GM21717 (cell line): ENCODE results near the gene ZNF747.
"Not testable (repeated sequence)": the region's sequence is repeated elsewhere in the genome, so short reads cannot be mapped to it uniquely, and the experiment has no call there.

Experiments
- ATAC-seq: cut with Tn5 transposase; IDR thresholded peaks from one replicate; pipeline ENCODE4 v1.9.1; 2021; ENCODE audit warnings: mild to moderate bottlenecking, moderate library complexity; ENCODE audit not compliant: unreplicated experiment

Gene ZNF747

GRCh38 chr16:30557957-30558788 lies 23.5 kb upstream of the ZNF747 start, which contains the start of gene ZNF764:
TSS of gene ZNF764 (minus strand) at chr16:30558374. CDS start at chr16:30558182, 192 bp downstream.
- peak; percentile 83 for ATAC-seq

GRCh38 chr16:30557707-30557956 lies 23.0 kb upstream of the ZNF747 start:
- ATAC-seq: no peak

- no peak for ATAC-seq
Observed at GRCh38 chr16:30556125-30556473, 21.4 kb upstream of the ZNF747 start.

- no peak for ATAC-seq
Observed at GRCh38 chr16:30555315-30556124, 20.9 kb upstream of the ZNF747 start.

- ATAC-seq: no peak
Observed at GRCh38 chr16:30554557-30555314, 20.1 kb upstream of the ZNF747 start.

GRCh38 chr16:30553393-30553899 lies 18.8 kb upstream of the ZNF747 start:
- no peak for ATAC-seq

GRCh38 chr16:30552956-30553355 lies 18.3 kb upstream of the ZNF747 start:
- ATAC-seq: no peak

GRCh38 chr16:30551781-30552180 lies 17.1 kb upstream of the ZNF747 start:
- no peak for ATAC-seq

- ATAC-seq: no peak
Observed at GRCh38 chr16:30548416-30549253, 14.0 kb upstream of the ZNF747 start.

GRCh38 chr16:30546115-30546514 lies 11.5 kb upstream of the ZNF747 start:
- no peak for ATAC-seq

- no peak for ATAC-seq
Observed at GRCh38 chr16:30543067-30543466, 8.4 kb upstream of the ZNF747 start.

- ATAC-seq: no peak
Observed at GRCh38 chr16:30541502-30542329, 7.1 kb upstream of the ZNF747 start.

- not testable (repeated sequence) for ATAC-seq
Observed at GRCh38 chr16:30540916-30541464, 6.3 kb upstream of the ZNF747 start.

GRCh38 chr16:30539986-30540526 lies 5.4 kb upstream of the ZNF747 start:
- not testable (repeated sequence) for ATAC-seq

GRCh38 chr16:30539000-30539964 lies 4.6 kb upstream of the ZNF747 start:
- ATAC-seq: no peak

GRCh38 chr16:30536391-30537024 lies 1.9 kb upstream of the ZNF747 start:
- ATAC-seq: not testable (repeated sequence)

- no peak for ATAC-seq
Observed at GRCh38 chr16:30535777-30536190, 1.1 kb upstream of the ZNF747 start.
